H7 (cell line): ENCODE data around the gene MAGI1. TPM values are rescaled to one million over a fixed set of nuclear protein-coding genes. Genes with fewer than 3 reads are reported as not detected.
A peak's percentile ranks its signal among the peaks of the same experiment; 100 is the strongest.
"Not testable (repeated sequence)": the region's sequence is repeated elsewhere in the genome, so short reads cannot be mapped to it uniquely, and the experiment has no call there.

Source experiments
- DNase-seq: peaks from one replicate; pipeline ENCODE4 v3.0.0; 2012
- H3K27me3 ChIP-seq: 2 replicates; pipeline ENCODE4 v1.6.0; 2011; ENCODE audit warnings: mild to moderate bottlenecking, low read length; ENCODE audit not compliant: control insufficient read depth, insufficient read depth
- H3K36me3 ChIP-seq: replicated peaks from 2 replicates; pipeline ENCODE4 v1.5.1; 2011; ENCODE audit warnings: low read length; ENCODE audit not compliant: control insufficient read depth, insufficient read depth
- H3K4me3 ChIP-seq: 2 replicates; pipeline ENCODE4 v1.5.1; 2011; ENCODE audit warnings: low read depth, mild to moderate bottlenecking, control low read depth, low read length, moderate library complexity; ENCODE audit not compliant: insufficient read depth
- total RNA-seq: library from RNA; depleted of rRNA; stranded (reverse); fragments of >200 nt; shearing (Covaris generic); gene quantifications from 2 replicates; pipeline ENCODE4 v1.2.3, GENCODE V29; 2014

MAGI1 gene
- total RNA-seq, 1 experiment from 2014 or later = 26.4 TPM

- Histone ChIP-seq H3K36me3 (no peaks in the 10 kb centered on the region), H3K4me3 (no peak overlapping the region), H3K27me3 (no peaks in the 10 kb centered on the region)
- DNase-seq = peak; percentile 29
Measured at GRCh38 chr3:65539616-65540015, 499.1 kb downstream of the MAGI1 start.

- DNase-seq = no peak
- no peaks in the 10 kb centered on the region for H3K36me3 ChIP-seq
- no peaks in the 10 kb centered on the region for H3K27me3 ChIP-seq
- H3K4me3 ChIP-seq = no peak overlapping the region
Measured at GRCh38 chr3:65538101-65538500, 500.6 kb downstream of the MAGI1 start.

- no peak for DNase-seq
- Histone ChIP-seq H3K36me3 (no peaks in the 10 kb centered on the region), H3K4me3 (no peak overlapping the region), H3K27me3 (no peaks in the 10 kb centered on the region)
Measured at GRCh38 chr3:65537109-65537508, 501.6 kb downstream of the MAGI1 start.

- H3K36me3 ChIP-seq = no peaks in the 10 kb centered on the region
- no peaks in the 10 kb centered on the region for H3K27me3 ChIP-seq
- no peak overlapping the region for H3K4me3 ChIP-seq
- DNase-seq = no peak
Measured at GRCh38 chr3:65535260-65535659, 503.5 kb downstream of the MAGI1 start.

GRCh38 chr3:65534805-65535204 is 503.9 kb downstream of the MAGI1 start:
- no peaks in the 10 kb centered on the region for H3K27me3 ChIP-seq
- no peak overlapping the region for H3K4me3 ChIP-seq
- no peak for DNase-seq
- no peaks in the 10 kb centered on the region for H3K36me3 ChIP-seq

- Histone ChIP-seq H3K27me3 (no peaks in the 10 kb centered on the region), H3K4me3 (no peak overlapping the region), H3K36me3 (no peaks in the 10 kb centered on the region)
- no peak for DNase-seq
Measured at GRCh38 chr3:65532749-65533148, 506.0 kb downstream of the MAGI1 start.

GRCh38 chr3:65532215-65532614 is 506.5 kb downstream of the MAGI1 start:
- no peaks in the 10 kb centered on the region for H3K36me3 ChIP-seq
- no peak overlapping the region for H3K4me3 ChIP-seq
- H3K27me3 ChIP-seq = no peaks in the 10 kb centered on the region
- DNase-seq = no peak

GRCh38 chr3:65531499-65531898 is 507.2 kb downstream of the MAGI1 start:
- Histone ChIP-seq H3K36me3 (no peaks in the 10 kb centered on the region), H3K4me3 (no peak overlapping the region), H3K27me3 (no peaks in the 10 kb centered on the region)
- no peak for DNase-seq

GRCh38 chr3:65526656-65527055 is 512.1 kb downstream of the MAGI1 start:
- H3K36me3 ChIP-seq = no peaks in the 10 kb centered on the region
- no peaks in the 10 kb centered on the region for H3K27me3 ChIP-seq
- no peak overlapping the region for H3K4me3 ChIP-seq
- no peak for DNase-seq

- H3K4me3 ChIP-seq = no peak overlapping the region
- no peak for DNase-seq
- H3K36me3 ChIP-seq = no peaks in the 10 kb centered on the region
- H3K27me3 ChIP-seq = no peaks in the 10 kb centered on the region
Measured at GRCh38 chr3:65524584-65524983, 514.1 kb downstream of the MAGI1 start.

GRCh38 chr3:65523878-65524277 is 514.8 kb downstream of the MAGI1 start:
- H3K36me3 ChIP-seq = no peaks in the 10 kb centered on the region
- no peak overlapping the region for H3K4me3 ChIP-seq
- no peaks in the 10 kb centered on the region for H3K27me3 ChIP-seq
- DNase-seq = no peak

- Histone ChIP-seq H3K4me3 (no peak overlapping the region), H3K27me3 (no peaks in the 10 kb centered on the region), H3K36me3 (no peaks in the 10 kb centered on the region)
- DNase-seq = no peak
Measured at GRCh38 chr3:65521032-65521431, 517.7 kb downstream of the MAGI1 start.

GRCh38 chr3:65516998-65517397 is 521.7 kb downstream of the MAGI1 start:
- Histone ChIP-seq H3K27me3 (no peaks in the 10 kb centered on the region), H3K4me3 (no peak overlapping the region), H3K36me3 (no peaks in the 10 kb centered on the region)
- no peak for DNase-seq

GRCh38 chr3:65514317-65514716 is 524.4 kb downstream of the MAGI1 start:
- not testable (repeated sequence) for H3K36me3 ChIP-seq, H3K4me3 ChIP-seq, DNase-seq, H3K27me3 ChIP-seq

- peak overlapping the region; percentile 46 for H3K4me3 ChIP-seq
- H3K27me3 ChIP-seq, H3K36me3 ChIP-seq, DNase-seq: not testable (repeated sequence)
Measured at GRCh38 chr3:65509423-65509794, 529.3 kb downstream of the MAGI1 start.

GRCh38 chr3:65508750-65509422 is 529.8 kb downstream of the MAGI1 start:
- peak; percentile 16 for DNase-seq

More at GRCh38 chr3:65508750-65509422, 529.8 kb downstream of the MAGI1 start:
- Histone ChIP-seq H3K27me3 (no peaks in the 10 kb centered on the region), H3K36me3 (no peaks in the 10 kb centered on the region), H3K4me3 (peak overlapping the region; percentile 46)
